GM19438 (cell line): ENCODE results near the gene KRTAP5-5.
A peak's percentile ranks its signal among the peaks of the same experiment; 100 is the strongest.
"Not testable (repeated sequence)": the region's sequence is repeated elsewhere in the genome, so short reads cannot be mapped to it uniquely, and the experiment has no call there.

Experiments
- ATAC-seq: cut with Tn5 transposase; IDR thresholded peaks from one replicate; pipeline ENCODE4 v1.9.1; 2021; ENCODE audit warnings: low read depth; ENCODE audit not compliant: unreplicated experiment

KRTAP5-5 gene

DNA sequence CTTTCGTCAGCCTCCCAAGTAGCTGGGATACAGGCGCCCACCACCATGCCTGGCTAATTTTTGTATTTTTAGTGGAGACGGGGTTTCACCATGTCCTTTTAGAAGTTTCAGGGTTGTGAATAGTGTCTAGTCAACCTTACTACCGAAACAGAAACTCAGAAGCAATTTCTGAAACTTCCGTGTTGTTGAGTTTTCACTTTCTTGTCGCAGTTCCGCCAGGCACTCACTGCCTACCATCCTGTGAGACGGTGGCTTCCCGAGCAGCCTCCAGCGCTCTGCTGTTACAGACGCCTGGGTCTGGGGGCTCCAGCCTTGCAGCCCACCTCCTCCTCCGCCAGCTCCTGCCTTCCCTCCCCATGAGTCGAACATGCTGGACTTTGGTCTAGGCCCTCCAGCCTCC is 23.7 kb upstream of the KRTAP5-5 start:
- ATAC-seq, result peak; percentile 66

DNA sequence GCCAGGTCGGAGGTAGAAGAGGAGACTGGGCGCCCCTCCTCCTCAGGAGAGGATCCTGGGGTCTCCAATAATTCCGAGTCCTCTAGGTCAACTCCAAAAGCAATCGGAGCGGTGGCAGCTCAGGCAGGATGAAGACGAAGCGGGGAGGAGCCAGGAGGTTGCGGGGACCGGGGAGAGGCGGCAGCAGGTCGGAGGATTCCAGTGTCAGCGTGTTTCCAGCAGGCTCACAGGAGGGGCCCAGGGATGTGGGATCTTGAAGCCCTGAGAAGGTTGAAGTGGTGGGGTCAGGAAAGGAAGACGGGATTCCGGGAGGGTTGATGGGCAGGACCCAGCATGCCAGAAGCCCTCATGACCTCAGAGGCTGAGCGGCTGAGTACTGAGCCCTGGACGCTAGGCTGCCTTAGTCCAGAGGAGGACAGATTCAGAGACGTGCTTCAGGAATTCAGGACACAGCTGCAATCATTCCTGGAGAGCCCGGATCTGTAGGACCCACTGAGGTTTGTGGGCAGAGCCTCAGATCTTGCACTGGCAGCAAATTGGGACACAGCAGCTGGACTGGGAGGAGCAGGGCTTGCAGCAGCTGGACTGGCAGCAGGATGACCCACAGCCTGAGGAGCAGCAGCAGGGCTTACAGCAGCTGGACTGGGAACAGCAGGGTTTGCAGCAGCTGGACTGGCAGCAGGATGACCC is 22.3 kb upstream of the KRTAP5-5 start:
- not testable (repeated sequence) for ATAC-seq

DNA sequence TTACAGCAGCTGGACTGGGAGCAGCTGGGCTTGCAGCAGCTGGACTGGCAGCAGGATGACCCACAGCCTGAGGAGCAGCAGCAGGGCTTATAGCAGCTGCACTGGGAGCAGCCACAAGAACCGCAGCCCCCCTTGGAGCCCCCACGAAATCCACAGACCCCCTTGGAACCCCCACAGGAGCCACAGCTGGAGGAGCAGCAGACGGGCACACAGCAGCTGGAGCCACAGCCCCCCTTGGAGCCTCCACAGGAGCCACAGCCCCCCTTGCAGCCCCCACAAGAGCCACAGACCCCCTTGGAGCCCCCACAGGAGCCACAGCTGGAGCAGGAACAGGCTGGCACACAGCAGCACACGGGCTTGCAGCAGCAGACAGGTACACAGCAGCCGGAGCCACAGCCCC is 21.7 kb upstream of the KRTAP5-5 start:
- ATAC-seq, result not testable (repeated sequence)

- ATAC-seq, result no peak
These were observed 21.2 kb upstream of the KRTAP5-5 start, which contains the start of gene KRTAP5-3 for GRCh38 chr11:1608363-1608762. Gene KRTAP5-3, minus strand, starts transcription at chr11:1608463. Its CDS starts 78 bp downstream, at chr11:1608385.

DNA sequence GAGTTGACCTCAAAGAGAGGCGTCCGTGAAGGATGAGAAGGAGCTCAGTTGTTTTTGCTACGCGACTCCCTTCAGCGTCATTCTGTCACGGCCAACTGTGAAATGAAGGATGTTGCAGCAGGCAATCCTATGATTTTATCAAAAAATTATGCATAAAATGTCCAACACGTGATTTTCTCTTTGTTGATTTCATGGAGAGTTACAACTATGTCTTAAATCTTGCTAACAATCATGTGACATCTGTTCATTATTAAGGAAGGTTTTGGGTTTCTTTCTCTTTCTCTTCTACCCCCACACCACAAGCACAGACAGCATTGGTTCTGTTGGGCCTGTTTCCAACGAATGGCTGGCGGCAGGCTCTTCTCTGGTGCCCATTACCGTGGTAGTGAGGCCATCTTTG is 11.3 kb upstream of the KRTAP5-5 start:
- ATAC-seq, result no peak

- no peak for ATAC-seq
These were observed 10.1 kb upstream of the KRTAP5-5 start for GRCh38 chr11:1619449-1619848.

- no peak for ATAC-seq
These were observed 7.5 kb upstream of the KRTAP5-5 start, which contains the start of gene KRTAP5-4 for GRCh38 chr11:1622086-1622485. Gene KRTAP5-4, minus strand, starts transcription at chr11:1622138. Its CDS starts 45 bp downstream, at chr11:1622093.

- no peak for ATAC-seq
These were observed 5.9 kb upstream of the KRTAP5-5 start for GRCh38 chr11:1623716-1624115.

DNA sequence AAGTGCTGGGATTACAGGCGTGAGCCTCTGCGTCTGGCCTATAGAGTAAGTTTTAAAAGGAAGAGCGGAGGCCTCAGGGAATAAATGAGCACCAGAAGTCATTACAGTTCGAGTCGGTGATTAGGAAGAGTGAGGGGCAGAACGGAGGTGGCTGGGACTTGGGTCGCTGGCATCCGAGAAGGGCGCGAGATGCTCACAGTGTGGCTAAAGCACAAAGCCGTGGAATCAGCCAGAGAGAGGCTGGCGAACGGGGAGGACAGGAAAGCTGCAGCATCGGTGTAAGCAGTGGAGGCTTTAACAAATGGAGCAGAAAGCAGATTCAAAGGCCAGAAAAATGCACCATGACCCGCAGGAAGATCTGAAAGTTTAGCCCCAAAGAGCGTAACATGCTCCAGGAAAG is 5.0 kb upstream of the KRTAP5-5 start:
- ATAC-seq, result no peak

DNA sequence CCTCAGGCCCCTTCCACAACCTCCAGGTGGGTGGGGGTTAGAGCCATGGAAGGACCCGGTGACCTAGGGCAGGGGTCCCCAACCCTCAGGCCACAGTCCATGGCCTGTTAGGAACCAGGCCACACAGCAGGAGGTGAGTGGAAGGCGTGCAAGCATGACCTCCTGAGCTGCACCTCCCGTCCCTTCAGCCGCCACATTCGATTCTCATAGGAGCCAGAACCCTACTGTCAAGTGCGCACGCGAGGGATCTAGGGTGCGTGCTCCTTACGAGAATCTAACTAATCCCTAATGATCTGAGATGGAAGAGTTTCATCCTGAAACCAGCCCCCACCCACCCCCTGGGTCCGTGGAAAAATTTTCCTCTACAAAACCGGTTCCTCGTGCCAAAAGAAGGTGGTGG is 4.0 kb upstream of the KRTAP5-5 start:
- ATAC-seq, result no peak

DNA sequence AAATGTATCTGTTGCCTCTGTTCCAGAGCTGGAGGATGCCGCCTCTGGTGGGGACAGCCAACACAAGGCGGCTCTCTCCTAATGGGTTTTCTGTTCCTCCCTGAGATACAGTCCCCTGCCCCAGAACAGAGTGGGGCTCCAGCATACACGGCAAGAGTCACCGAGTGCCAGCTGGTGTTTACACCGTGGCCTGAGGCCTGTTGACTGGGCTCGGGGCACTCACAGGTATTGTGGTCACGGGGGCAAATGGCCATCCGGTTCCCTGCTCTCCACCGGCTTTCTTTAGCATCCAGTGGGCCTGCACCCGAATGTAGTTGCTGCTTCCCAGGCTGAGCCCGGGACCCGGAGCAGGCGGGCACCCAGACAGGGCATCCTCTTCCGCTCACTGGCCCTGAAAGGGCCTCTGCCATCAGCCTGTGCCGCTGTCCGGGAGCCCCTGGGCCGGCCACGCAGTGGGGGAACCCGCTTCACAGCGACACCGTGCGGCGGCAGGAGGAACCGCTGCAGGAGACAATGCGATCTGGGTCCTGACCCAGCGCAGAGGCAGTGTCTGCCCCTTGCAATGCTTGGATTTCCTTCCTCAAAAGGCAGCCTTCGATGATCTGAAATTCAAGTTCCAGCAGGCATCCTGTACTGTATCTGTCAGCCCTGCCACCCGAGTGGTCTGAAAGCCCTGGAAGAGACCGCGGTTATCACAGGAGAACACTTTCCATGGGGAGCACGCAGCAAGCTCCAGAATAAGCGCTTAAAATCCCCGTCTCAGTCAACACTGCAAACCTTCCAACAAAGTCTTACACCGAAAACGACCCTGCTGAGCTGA is 859 bp upstream of the KRTAP5-5 start:
- ATAC-seq, result no peak

- no peak for ATAC-seq
These were observed 696 bp downstream of the KRTAP5-5 start for GRCh38 chr11:1630271-1630670.

DNA sequence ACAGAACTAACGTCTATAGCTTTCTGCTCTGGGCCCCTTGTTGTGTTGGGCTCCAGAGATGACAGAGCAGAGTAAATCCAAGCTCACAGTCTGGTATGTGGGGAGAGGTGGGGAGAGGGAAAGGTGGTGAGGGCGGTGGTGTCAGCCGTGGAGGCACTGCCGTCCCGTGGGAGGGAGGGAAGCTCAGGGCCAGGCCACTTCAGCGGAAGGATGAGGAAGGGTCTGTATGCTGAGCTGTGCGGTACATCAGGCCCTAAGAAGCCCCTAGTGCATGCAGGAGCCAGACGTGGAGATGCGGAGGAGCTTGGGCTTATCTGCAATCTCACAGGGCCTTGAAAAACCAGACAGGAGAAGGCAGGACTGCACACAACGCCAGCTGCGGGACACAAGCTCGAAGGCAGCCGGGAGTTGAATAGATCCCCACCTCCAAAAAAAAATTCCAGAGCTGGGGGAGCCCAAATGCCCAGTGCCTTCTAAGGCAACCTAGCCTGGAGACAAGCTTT is 1.5 kb downstream of the KRTAP5-5 start:
- no peak for ATAC-seq

- no peak for ATAC-seq
These were observed 2.6 kb downstream of the KRTAP5-5 start for GRCh38 chr11:1632053-1632714.

DNA sequence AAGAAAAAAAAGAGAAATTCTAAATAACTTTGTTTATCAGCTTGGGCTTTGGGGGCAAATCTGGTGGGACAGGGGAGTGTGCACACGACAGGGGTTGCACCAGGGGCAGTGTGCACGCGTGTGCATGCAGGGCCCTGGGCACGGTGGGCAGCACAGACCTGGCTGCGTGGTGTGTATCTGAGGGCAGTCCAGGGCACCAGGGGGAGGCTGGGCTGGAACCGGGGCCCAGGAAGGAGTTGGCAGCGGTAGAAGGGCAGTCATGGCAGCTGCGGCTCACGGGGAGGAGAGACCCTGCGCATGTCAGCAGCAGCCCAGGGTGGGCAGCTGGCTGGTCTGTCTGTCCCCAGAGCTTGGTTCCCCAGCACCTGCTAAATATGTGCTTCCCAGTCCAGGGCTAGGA is 4.3 kb downstream of the KRTAP5-5 start:
- no peak for ATAC-seq

GRCh38 chr11:1636291-1636950 is 6.8 kb downstream of the KRTAP5-5 start:
- ATAC-seq, result no peak

GRCh38 chr11:1637628-1638027 is 8.1 kb downstream of the KRTAP5-5 start:
- no peak for ATAC-seq

- ATAC-seq, result no peak
These were observed 8.8 kb downstream of the KRTAP5-5 start for GRCh38 chr11:1638344-1638743.

- ATAC-seq, result no peak
These were observed 9.6 kb downstream of the KRTAP5-5 start for GRCh38 chr11:1639102-1639620.

DNA sequence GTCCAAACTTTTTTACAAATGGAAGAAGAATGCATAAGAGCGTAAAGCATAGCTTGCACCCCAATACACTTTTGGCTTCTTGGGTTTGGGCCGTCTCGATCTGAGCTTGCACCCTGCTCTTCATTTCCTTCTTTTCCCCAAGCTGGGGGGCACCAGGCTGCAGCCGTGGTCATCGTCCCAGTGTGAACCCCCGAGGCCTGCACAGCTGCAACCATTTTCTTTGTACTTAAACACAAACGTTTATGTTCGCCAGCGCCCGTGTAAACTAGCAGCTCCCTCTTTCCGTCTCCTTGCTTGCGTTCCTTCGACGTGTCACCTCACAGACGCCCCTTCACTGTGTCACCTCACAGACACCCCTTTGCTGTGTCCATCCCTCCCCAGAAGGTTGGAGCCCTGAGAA is 10.1 kb downstream of the KRTAP5-5 start:
- ATAC-seq, result no peak
